ENCODE data around the gene DEXI.

DNA sequence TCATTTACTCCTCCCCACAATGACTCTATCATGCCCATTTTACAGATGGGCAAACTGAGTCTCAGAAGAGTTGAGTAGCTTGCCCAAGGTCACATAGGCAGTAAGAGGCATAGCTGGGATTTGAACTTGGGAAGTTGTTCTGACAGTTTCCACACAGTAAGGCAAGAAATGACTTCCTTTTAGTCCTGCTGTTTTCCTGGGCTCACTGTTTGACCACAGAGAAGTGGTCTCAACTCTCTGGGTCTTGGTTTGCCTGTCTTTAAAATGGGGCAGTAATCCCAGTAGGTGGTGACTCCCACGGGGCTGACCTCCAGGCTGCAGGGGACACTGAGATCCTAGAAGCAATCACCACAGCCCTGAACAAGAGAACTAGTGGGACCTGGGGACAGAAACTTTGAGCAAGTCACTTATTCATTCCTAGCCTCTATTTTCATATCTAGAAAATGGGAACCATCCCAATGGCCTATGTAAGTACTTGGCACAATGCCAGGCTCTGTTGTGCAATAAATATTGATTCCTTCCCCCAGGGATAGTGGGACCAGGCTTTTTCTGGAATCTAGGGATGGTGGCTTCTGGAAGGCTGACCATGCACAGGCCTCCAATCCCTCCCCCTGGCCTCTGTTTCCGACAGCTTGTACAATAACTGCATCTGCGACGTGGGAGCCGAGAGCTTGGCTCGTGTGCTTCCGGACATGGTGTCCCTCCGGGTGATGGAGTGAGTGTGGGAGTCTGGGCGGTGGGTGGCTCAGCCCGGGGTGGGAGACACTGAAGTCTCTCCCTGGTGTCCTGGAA is 20.5 kb downstream of the DEXI start:
- TF ChIP-seq GATA3 (IDR thresholded peaks at IDR 0.05; ENCODE audit: low read depth, low read length) (no peak), GATA2 (IDR thresholded peaks at IDR 0.05; ENCODE audit: low read depth, low read length) (no peak)

Data from SH-SY5Y (cell line).